Activated CD4-positive, alpha-beta memory T cell treated with anti-CD3 and anti-CD28 coated beads, Interleukin-2, amount 10 ng/mL, durations not matched to agents 7 days and 5 days (primary cell): ENCODE data around the gene LRRC46. TPM values are rescaled to one million over a fixed set of nuclear protein-coding genes. Genes with fewer than 3 reads are reported as not detected.

ENCODE experiments used
- CTCF ChIA-PET: fragments of 350-600 bp; sonication (Branson Sonifier 250); formaldehyde crosslinking; loops from one replicate; lab custom pipeline; 2021; ENCODE audit warnings: antibody characterized with exemption, inconsistent platforms; lab: Charles Lee
- POLR2A ChIA-PET: fragments of 350-600 bp; sonication (Branson Sonifier 250); formaldehyde crosslinking; loops from one replicate; lab custom pipeline; 2021; ENCODE audit warnings: antibody characterized with exemption; lab: Charles Lee
- DNase-seq: peaks from one replicate; pipeline ENCODE4 v3.0.0-alpha.2; 2020
- H3K27ac Mint-ChIP-seq: one replicate; pipeline ENCODE4 v1.8.0; 2021; ENCODE audit warnings: mild to moderate bottlenecking, mixed read lengths
- H3K27me3 Mint-ChIP-seq: one replicate; pipeline ENCODE4 v1.8.0; 2021; ENCODE audit warnings: mixed read lengths
- H3K36me3 Mint-ChIP-seq: one replicate; pipeline ENCODE4 v1.8.0; 2021; ENCODE audit warnings: low read depth, mixed read lengths
- H3K4me1 Mint-ChIP-seq: one replicate; pipeline ENCODE4 v1.8.0; 2021; ENCODE audit warnings: mixed read lengths
- H3K4me3 Mint-ChIP-seq: one replicate; pipeline ENCODE4 v1.8.0; 2021; ENCODE audit warnings: mild to moderate bottlenecking, mixed read lengths
- H3K9me3 Mint-ChIP-seq: one replicate; pipeline ENCODE4 v1.8.0; 2021; ENCODE audit warnings: mixed read lengths
- total RNA-seq, 2 experiments: library from RNA; stranded (reverse); gene quantifications; one replicate each; pipeline ENCODE4 v1.2.3, GENCODE V29; 2021

Gene LRRC46
- total RNA-seq, 2 experiments from 2014 or later = 0.45 to 0.53 TPM

DNA sequence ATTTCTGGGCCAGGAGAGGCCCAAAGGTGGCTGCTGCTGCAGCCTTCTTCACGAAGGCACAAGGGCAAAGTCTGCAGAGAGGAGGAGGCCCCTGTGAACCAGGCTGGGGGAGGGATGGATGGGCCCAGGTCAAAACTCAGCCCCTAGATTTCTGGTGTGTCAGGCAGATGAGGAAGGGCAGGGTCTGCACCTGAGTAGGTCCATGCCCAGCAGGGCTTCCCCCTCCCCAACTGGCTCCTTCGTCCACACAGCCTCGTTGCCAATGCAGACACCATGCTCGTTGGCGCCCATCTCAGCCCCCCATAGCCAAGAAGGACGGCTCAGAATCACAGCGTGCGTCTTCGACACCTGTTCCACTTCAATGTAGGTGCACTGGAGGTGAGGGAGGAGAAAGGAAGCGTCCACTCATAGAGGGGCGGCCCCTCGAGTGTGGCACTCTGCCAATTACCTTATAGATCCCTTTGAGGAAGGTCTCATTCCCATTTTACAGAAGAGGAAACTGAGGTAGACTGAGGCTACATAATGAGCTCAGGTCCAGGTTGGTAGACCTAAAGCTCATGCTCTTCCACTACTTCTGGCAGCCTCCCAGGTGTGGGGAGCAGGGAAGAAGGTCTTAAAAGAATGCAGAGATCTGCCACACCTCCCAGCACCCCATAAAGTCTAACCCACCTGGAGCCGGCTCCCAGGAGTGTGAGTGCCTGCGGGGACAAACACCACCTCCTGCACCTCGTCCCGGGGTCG, 8.7 kb downstream of the LRRC46 start:
- POLR2A ChIA-PET = interaction anchor here (0.8 to 6.3 kb wide), 8 partner anchors 10 to 209 kb away, joined by 3 to 63 read pairs (median 4); partner anchors contain the start of genes KPNB1, LRRC46, MRPL10 and NFE2L1
- peaks cover 43% of the 10 kb centered on the region for H3K4me1 Mint-ChIP-seq
- peak overlapping the region; percentile 93 for H3K4me3 Mint-ChIP-seq
- DNase-seq = no peak
- peaks cover 12% of the 10 kb centered on the region for H3K27me3 Mint-ChIP-seq
- H3K27ac Mint-ChIP-seq = no peak overlapping the region
- CTCF ChIA-PET = interaction anchor here (0.6 to 14.7 kb wide), 15 partner anchors 9 to 178 kb away, joined by 3 to 411 read pairs (median 5); partner anchors contain the start of genes CDK5RAP3, LRRC46, MRPL10 and OSBPL7
- no peaks in the 10 kb centered on the region for H3K9me3 Mint-ChIP-seq
- H3K36me3 Mint-ChIP-seq = peaks cover 6% of the 10 kb centered on the region

DNA sequence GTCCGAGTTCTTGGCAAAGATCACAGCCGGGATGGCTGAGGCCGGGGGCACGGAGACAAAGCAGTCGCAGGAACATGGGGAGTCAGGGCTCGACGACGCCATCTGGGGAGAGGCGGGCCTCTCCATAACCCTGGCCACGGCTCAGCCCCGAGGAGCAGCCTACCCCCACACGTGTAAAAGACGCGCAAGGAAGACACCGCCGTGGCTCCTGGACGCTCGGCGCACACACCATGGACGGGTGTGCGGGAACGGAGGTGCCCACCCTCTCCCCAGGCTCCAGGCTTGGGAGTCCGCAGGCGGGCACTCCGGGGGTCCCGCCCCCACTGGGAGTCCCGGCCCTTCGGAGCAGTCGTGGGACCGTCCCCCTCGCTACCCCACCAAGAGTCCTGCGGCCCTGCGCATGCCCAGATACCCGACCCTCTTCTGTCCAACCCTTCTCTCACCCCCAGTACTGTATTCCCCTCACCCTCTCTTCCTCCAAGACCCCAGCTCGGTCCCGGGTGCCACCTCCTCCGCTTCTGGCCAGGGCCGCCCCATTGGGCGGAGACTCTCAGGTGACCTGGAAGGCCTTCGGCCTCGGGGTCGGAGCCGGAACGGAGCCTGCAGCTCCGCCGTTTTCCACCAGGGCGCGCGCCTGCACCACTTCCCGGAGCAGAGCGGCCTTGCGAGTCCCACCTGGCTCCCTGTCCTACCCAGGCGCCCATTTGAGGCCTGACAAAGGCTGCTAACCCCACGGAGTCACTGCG, 9.4 kb downstream of the LRRC46 start, which contains the start of gene SCRN2:
TSS of gene SCRN2 (minus strand) at position 532 of the 746 bp plus-strand sequence. CDS start at position 102, 430 bp downstream.
- POLR2A ChIA-PET = interaction anchor here (0.6 to 6.3 kb wide), 9 partner anchors 8 to 208 kb away, joined by 3 to 63 read pairs (median 5); partner anchors contain the start of genes KPNB1, LRRC46, MRPL10 and NFE2L1
- H3K4me1 Mint-ChIP-seq = peaks cover 37% of the 10 kb centered on the region
- CTCF ChIA-PET = interaction anchor here (0.6 to 14.7 kb wide), 21 partner anchors 10 to 177 kb away, joined by 3 to 411 read pairs (median 5); partner anchors contain the start of genes CDK5RAP3, LRRC46, MRPL10 and OSBPL7
- H3K27me3 Mint-ChIP-seq = peaks cover 19% of the 10 kb centered on the region
- peaks cover under 1% of the 10 kb centered on the region for H3K36me3 Mint-ChIP-seq
- DNase-seq = peak; percentile 90
- H3K4me3 Mint-ChIP-seq = peak within 1 kb of the TSS; percentile 93
- no peaks in the 10 kb centered on the region for H3K9me3 Mint-ChIP-seq
- H3K27ac Mint-ChIP-seq = peak within 1 kb of the TSS; percentile 66

DNA sequence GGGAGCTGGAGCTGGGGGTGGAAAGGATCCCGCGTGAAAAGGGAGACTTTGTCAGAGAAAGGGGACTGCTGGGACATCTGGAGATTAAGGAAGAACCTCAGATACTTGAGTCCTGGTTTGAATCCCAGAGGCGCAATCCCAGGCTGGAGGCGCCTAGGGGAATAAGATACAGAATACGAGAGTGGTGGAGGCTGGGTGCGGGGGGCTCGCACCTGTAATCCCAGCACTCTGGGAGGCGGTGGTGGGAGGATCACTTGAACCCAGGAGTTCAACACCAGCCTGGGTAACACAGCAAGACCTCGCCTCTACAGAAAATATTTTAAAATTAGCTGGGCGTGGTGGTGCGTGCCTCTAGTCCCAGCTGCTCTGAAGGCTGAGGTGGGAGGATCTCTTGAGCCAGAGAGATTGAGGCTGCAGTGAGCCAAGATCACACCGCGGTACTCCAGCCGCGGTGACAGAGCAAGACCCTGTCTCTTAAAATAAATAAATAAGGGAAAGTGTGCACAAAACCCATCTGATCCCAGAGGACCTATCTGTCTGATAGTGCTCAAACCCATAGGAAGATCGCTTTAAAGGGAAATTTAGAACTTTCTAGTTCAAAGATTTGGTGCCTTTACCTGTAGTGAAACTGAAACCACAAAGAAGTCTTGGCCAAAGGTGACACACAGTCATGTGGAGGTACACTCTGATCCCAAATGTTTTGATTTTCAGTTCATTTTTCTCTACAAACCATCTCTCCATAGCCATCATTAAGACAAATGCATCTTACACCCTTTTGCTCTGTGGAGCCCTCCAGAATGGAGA, 10.2 kb downstream of the LRRC46 start:
- Mint-ChIP-seq H3K4me3 (peak overlapping the region; percentile 93), H3K27me3 (peaks cover 26% of the 10 kb centered on the region), H3K27ac (peak overlapping the region; percentile 66), H3K9me3 (no peaks in the 10 kb centered on the region), H3K36me3 (no peaks in the 10 kb centered on the region), H3K4me1 (peaks cover 35% of the 10 kb centered on the region)
- ChIA-PET POLR2A (interaction anchor here (0.6 to 6.3 kb wide), 8 partner anchors 8 to 207 kb away, joined by 3 to 63 read pairs (median 4); partner anchors contain the start of genes KPNB1, LRRC46, MRPL10 and NFE2L1), CTCF (interaction anchor here (1.1 to 14.7 kb wide), 21 partner anchors 9 to 177 kb away, joined by 3 to 411 read pairs (median 5); partner anchors contain the start of genes CDK5RAP3, LRRC46, MRPL10 and OSBPL7)
- no peak for DNase-seq

DNA sequence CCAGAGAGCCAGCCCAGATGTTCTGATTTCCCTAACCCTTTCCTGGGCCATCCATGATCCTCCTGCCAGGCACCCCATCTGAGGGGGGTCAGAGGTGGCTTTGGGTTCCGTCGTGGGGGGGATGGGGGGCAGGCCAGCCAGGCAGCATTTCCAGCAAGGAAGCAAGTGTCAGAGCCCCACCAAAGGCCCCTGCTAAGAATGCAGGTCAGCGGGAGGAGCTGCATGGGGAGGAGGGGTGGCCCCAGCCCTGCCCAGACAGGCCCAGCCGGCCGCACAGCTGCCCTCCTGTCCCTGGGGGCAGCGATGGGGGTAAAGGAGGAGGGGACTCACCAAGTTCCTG, 11.9 kb downstream of the LRRC46 start:
- H3K4me1 Mint-ChIP-seq = peaks cover 35% of the 10 kb centered on the region

DNA sequence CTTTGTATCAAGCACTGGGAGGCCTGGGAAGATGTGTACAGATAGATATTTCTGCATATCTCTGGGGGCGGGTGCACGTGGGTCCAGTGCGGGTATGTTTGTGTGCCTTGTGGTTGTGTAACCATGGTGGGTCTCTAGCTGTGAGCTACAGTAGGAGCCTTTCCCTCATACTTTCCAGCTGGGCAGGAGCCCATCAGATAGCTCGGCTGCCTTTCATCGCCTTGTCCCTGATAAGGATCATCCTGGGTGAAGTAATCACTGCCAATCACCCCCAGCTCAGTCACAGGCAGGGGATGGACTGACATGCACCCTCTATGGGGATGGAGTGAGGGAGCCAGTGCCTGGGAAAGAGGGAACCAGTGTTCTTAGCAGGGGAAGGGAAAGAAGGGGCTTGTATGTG, 12.8 kb downstream of the LRRC46 start:
- no peak for DNase-seq
- CTCF ChIA-PET = interaction anchor here (0.5 to 14.7 kb wide), 6 partner anchors 11 to 399 kb away, joined by 3 to 411 read pairs (median 4); partner anchors contain the start of genes CDK5RAP3 and SP2
- Mint-ChIP-seq H3K36me3 (no peaks in the 10 kb centered on the region), H3K27me3 (peaks cover 45% of the 10 kb centered on the region), H3K27ac (no peak overlapping the region), H3K4me1 (peaks cover 31% of the 10 kb centered on the region), H3K9me3 (no peaks in the 10 kb centered on the region), H3K4me3 (no peak overlapping the region)
- POLR2A ChIA-PET = interaction anchor here (6.3 kb wide), 1 partner anchor 51 kb away, joined by 53 read pairs; the partner anchor contains the start of gene SP2

More for the DNA sequence above, 11.9 kb downstream of the LRRC46 start:
- CTCF ChIA-PET = interaction anchor here (1.1 to 14.7 kb wide), 7 partner anchors 12 to 174 kb away, joined by 3 to 411 read pairs (median 7); partner anchors contain the start of genes LRRC46, MRPL10 and SP2
- no peak overlapping the region for H3K27ac Mint-ChIP-seq
- no peaks in the 10 kb centered on the region for H3K36me3 Mint-ChIP-seq
- H3K27me3 Mint-ChIP-seq = peaks cover 36% of the 10 kb centered on the region
- H3K4me3 Mint-ChIP-seq = no peak overlapping the region
- POLR2A ChIA-PET = interaction anchor here (0.7 to 6.3 kb wide), 7 partner anchors 13 to 128 kb away, joined by 3 to 63 read pairs (median 6); partner anchors contain the start of genes CDK5RAP3, LRRC46, MRPL10 and PNPO
- no peak for DNase-seq
- H3K9me3 Mint-ChIP-seq = no peaks in the 10 kb centered on the region

DNA sequence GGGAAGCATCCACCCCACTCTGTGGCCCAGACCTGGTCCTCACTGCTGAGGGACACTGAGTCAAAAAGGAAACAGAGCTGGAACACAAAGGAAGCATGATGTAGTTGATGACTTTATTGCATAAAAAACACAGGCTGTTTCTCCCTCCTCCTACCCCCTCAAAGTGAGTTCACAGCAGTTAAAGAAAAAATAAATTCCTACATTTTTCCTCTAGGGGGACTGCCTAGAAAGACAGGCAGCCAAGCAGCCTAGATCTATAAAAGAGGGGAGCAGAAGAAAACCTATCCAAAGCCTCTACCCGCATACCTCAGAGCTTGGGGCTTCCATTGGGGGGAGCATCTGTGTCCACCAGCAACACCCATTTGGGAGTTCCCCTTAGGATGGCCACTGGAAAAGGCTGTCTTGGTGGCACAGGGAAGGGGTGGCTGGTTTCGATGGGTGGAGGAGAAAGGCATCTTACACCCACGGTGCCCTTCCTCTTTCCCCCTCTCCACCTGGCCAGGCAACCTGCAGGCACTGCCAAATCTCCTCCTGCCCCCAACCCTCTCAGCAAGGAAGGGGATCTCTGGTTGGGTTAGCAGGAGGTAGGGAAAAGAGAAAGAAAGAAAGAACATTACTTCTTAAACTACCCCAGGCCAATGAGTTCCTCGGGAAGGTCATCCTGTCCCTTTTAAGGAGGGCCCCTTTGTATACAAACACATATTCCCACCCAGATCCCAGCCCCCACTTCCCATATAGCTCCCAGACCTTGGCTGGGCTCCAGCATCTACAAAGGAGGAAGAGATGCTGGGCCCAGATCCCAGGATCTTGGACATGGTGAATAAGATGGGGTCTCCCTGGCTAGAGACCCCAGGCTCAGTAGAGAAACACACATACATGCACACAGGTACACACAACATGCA, 13.6 kb downstream of the LRRC46 start:
- CTCF ChIA-PET = interaction anchor here (0.5 to 14.7 kb wide), 8 partner anchors 10 to 685 kb away, joined by 3 to 411 read pairs (median 4); partner anchors contain the start of genes CDK5RAP3 and SP2
- POLR2A ChIA-PET = interaction anchor here (6.3 kb wide), 1 partner anchor 50 kb away, joined by 53 read pairs; the partner anchor contains the start of gene SP2
- H3K36me3 Mint-ChIP-seq = no peaks in the 10 kb centered on the region
- H3K27ac Mint-ChIP-seq = no peak overlapping the region
- H3K4me1 Mint-ChIP-seq = peaks cover 28% of the 10 kb centered on the region
- peaks cover 53% of the 10 kb centered on the region for H3K27me3 Mint-ChIP-seq
- DNase-seq = no peak
- no peak overlapping the region for H3K4me3 Mint-ChIP-seq
- no peaks in the 10 kb centered on the region for H3K9me3 Mint-ChIP-seq

DNA sequence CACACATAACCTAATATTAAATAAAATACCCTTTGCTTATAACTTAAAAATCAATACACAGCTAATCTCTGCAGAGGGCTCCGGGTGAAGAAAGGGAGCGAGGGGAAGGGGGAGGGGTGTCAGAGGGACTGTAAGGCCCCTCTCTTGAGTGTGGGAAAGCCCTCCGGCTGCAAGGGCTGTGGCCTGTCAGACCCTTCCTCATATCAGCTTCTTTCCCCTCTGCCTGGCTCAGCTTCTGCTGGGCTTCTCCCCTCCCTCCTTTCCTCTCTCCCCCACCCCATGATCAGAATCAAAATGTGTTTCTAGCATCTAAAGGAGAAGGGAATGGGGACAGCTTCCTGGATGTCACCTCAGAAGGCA, 14.2 kb downstream of the LRRC46 start:
- ChIA-PET CTCF (interaction anchor here (0.6 to 14.7 kb wide), 5 partner anchors 9 to 101 kb away, joined by 3 to 411 read pairs (median 4); partner anchors contain the start of gene SP2), POLR2A (no interaction called here)
- peaks cover 59% of the 10 kb centered on the region for H3K27me3 Mint-ChIP-seq
- H3K36me3 Mint-ChIP-seq = no peaks in the 10 kb centered on the region
- no peak overlapping the region for H3K27ac Mint-ChIP-seq
- H3K4me1 Mint-ChIP-seq = peaks cover 26% of the 10 kb centered on the region
- DNase-seq = no peak
- H3K9me3 Mint-ChIP-seq = no peaks in the 10 kb centered on the region
- no peak overlapping the region for H3K4me3 Mint-ChIP-seq

DNA sequence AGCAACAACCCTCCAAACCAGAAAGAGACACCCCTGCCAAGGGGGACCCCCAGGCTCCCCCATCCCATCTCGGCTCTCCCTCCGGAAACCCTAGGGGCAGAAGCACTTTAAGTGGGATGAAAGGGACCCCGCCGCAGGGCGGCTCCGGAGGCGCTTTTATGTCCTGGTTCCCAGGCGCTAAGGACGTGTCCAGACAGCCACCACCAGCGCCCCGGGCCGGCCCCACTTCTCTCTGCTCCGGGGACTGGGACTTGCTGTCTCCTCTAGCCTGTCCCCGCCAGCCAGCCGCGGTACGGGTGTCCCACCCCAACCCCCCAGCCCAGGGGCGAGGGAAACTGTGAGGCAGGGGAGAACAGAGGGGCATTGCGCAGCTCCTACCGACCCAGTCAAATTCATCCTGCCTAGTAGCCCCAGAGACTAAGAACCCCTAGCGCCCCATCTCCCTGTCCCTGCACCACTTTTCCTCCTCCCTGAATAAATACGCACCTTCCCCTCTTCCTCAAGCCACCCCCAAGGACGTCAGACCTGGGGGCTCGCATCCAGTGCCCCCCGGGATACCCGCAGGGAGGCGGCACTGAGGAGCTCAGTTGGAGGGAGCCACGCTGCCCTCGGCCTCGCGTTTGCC, 15.4 kb downstream of the LRRC46 start:
- Mint-ChIP-seq H3K36me3 (no peaks in the 10 kb centered on the region), H3K4me3 (no peak overlapping the region), H3K27me3 (peaks cover 63% of the 10 kb centered on the region), H3K27ac (no peak overlapping the region), H3K4me1 (peaks cover 20% of the 10 kb centered on the region), H3K9me3 (no peaks in the 10 kb centered on the region)
- DNase-seq = no peak
- ChIA-PET CTCF (interaction anchor here (1.0 to 14.7 kb wide), 5 partner anchors 16 to 171 kb away, joined by 3 to 411 read pairs (median 6); partner anchors contain the start of genes MRPL10 and SP2), POLR2A (interaction anchor here (0.9 to 1.0 kb wide), 2 partner anchors 15 to 48 kb away, joined by 3 read pairs; partner anchors contain the start of genes LRRC46 and MRPL10)

DNA sequence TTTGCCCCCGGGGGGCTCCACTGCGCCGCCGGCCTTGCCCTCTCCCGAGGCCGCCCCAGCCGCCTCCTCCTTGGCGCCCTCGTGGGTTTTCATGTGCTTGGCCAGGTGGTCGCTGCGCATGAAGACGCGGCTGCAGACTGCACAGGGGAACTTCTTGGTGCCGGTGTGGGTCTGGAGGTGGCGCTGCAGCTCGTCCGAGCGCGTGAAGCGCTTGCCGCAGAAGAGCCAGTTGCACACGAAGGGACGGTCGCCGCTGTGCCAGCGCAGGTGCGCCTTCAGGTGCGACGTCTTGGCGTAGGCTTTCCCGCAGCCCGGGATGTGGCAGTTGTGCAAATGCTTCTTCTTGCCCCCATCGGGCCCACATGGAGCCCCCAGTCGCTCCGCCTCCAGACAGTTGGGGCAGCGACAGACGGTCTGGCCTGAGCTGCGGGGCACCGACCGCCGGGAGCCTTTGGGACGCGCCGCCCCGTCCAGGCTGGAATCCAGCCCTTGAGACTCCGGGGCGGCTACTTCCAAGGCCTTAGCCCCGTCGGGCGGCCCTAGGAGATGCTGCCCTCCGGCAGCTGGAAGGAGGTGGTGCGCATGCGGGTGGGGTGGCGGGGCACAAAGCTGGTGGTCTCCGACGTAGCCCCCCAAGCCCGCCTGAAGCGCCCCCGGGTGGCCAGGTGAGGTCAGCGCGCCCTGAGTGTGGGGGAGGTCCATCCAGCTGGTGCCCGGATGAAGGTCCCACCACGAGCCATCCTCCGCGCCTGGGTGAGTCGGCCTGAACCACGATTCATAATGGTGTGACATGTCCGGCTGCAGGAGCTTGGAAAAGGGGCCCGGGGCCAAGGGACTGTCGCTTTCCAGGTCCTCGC, 16.1 kb downstream of the LRRC46 start:
- Mint-ChIP-seq H3K36me3 (no peaks in the 10 kb centered on the region), H3K9me3 (no peaks in the 10 kb centered on the region), H3K27ac (no peak overlapping the region), H3K4me1 (peaks cover 21% of the 10 kb centered on the region), H3K27me3 (peaks cover 70% of the 10 kb centered on the region), H3K4me3 (no peak overlapping the region)
- POLR2A ChIA-PET = interaction anchor here (0.9 to 1.0 kb wide), 4 partner anchors 16 to 48 kb away, joined by 3 to 4 read pairs (median 3); partner anchors contain the start of genes LRRC46, MRPL10 and SP2
- CTCF ChIA-PET = interaction anchor here (0.8 to 14.7 kb wide), 7 partner anchors 15 to 170 kb away, joined by 3 to 411 read pairs (median 3); partner anchors contain the start of genes MRPL10, PNPO and SP2
- no peak for DNase-seq
